Astrocyte (in vitro differentiated cells and primary cell): ENCODE measurements around the gene ZBTB2. TPM values are rescaled to one million over a fixed set of nuclear protein-coding genes. Genes with fewer than 3 reads are reported as not detected.

ENCODE experiments used
- DNase-seq: peaks from one replicate; pipeline ENCODE4 v3.0.0-alpha.2; 2010; ENCODE audit warnings: low read depth
- FAIRE-seq: peaks from 2 replicates; lab custom pipeline; 2011; peaks lifted over from hg19 to GRCh38; lab: Jason Lieb, UNC
- H2AFZ ChIP-seq: 2 replicates; pipeline ENCODE4 v1.6.0; 2012; ENCODE audit warnings: low read depth, low read length, inconsistent platforms
- H3K27ac ChIP-seq: 2 replicates; pipeline ENCODE4 v1.5.1; 2011; ENCODE audit warnings: low read depth, low read length, inconsistent platforms
- H3K27me3 ChIP-seq: 2 replicates; pipeline ENCODE4 v1.6.0; 2011; ENCODE audit warnings: low read length, inconsistent platforms; ENCODE audit not compliant: insufficient read depth
- H3K36me3 ChIP-seq: 2 replicates; pipeline ENCODE4 v1.5.1; 2011; ENCODE audit warnings: low read length, inconsistent platforms; ENCODE audit not compliant: insufficient read depth
- H3K4me1 ChIP-seq: 2 replicates; pipeline ENCODE4 v1.5.1; 2011; ENCODE audit warnings: low read length, inconsistent platforms; ENCODE audit not compliant: insufficient read depth
- H3K4me2 ChIP-seq: 2 replicates; pipeline ENCODE4 v1.6.0; 2012; ENCODE audit warnings: low read length, inconsistent platforms
- H3K4me3 ChIP-seq: 2 replicates; pipeline ENCODE4 v1.5.1; 2011; ENCODE audit warnings: low read depth, mild to moderate bottlenecking, low read length, inconsistent platforms; ENCODE audit not compliant: insufficient read depth
- H3K79me2 ChIP-seq: 2 replicates; pipeline ENCODE4 v1.6.0; 2012; ENCODE audit warnings: mild to moderate bottlenecking, low read length, inconsistent platforms; ENCODE audit not compliant: insufficient read depth
- H3K9ac ChIP-seq: 2 replicates; pipeline ENCODE4 v1.6.0; 2012; ENCODE audit warnings: mild to moderate bottlenecking, low read length, inconsistent platforms
- H3K9me3 ChIP-seq: 2 replicates; pipeline ENCODE4 v1.5.1; 2012; ENCODE audit warnings: low read depth, mild to moderate bottlenecking, low read length, inconsistent platforms; ENCODE audit not compliant: insufficient read depth
- H4K20me1 ChIP-seq: 2 replicates; pipeline ENCODE4 v1.6.0; 2012; ENCODE audit warnings: low read length, inconsistent platforms; ENCODE audit not compliant: insufficient read depth
- H3K27ac Mint-ChIP-seq: one replicate; pipeline ENCODE4 v1.8.0; 2021; ENCODE audit warnings: mild to moderate bottlenecking, mixed read lengths; ENCODE audit not compliant: unreplicated experiment
- H3K27me3 Mint-ChIP-seq: one replicate; pipeline ENCODE4 v1.8.0; 2021; ENCODE audit warnings: low read depth, mixed read lengths; ENCODE audit not compliant: unreplicated experiment
- H3K36me3 Mint-ChIP-seq: one replicate; pipeline ENCODE4 v1.8.0; 2021; ENCODE audit warnings: low read depth, mixed read lengths; ENCODE audit not compliant: unreplicated experiment
- H3K4me1 Mint-ChIP-seq: one replicate; pipeline ENCODE4 v1.8.0; 2021; ENCODE audit warnings: low read depth, mixed read lengths; ENCODE audit not compliant: unreplicated experiment
- H3K4me3 Mint-ChIP-seq: one replicate; pipeline ENCODE4 v1.8.0; 2021; ENCODE audit warnings: mild to moderate bottlenecking, moderate library complexity, mixed read lengths; ENCODE audit not compliant: unreplicated experiment
- H3K9me3 Mint-ChIP-seq: one replicate; pipeline ENCODE4 v1.8.0; 2021; ENCODE audit warnings: mild to moderate bottlenecking, mixed read lengths; ENCODE audit not compliant: unreplicated experiment
- CTCF ChIP-seq: IDR thresholded peaks from 2 replicates; pipeline ENCODE4 v1.5.1; 2011; ENCODE audit warnings: low read depth, mild to moderate bottlenecking, inconsistent platforms, low read length, moderate library complexity; ENCODE audit not compliant: insufficient read depth
- EZH2 ChIP-seq: IDR thresholded peaks from 2 replicates; pipeline ENCODE4 v1.6.1; 2012; ENCODE audit warnings: mild to moderate bottlenecking, low read length, inconsistent platforms; ENCODE audit not compliant: insufficient read depth
- total RNA-seq: library from RNA; stranded (reverse); gene quantifications from 2 replicates; pipeline ENCODE4 v1.2.1, GENCODE V29; 2021

The ZBTB2 gene
- total RNA-seq, 1 donor from 2014 or later = 20.8 TPM

GRCh38 chr6:151325075-151326050 lies 66.0 kb downstream of the ZBTB2 start:
- Mint-ChIP-seq H3K9me3 (no peaks in the 10 kb centered on the region), H3K4me1 (peaks cover 12% of the 10 kb centered on the region), H3K36me3 (peaks cover 5% of the 10 kb centered on the region), H3K27me3 (no peaks in the 10 kb centered on the region), H3K4me3 (peak overlapping the region; percentile 78), H3K27ac (peak overlapping the region; percentile 58)
- Histone ChIP-seq H3K36me3 (no peaks in the 10 kb centered on the region), H3K27me3 (no peaks in the 10 kb centered on the region), H3K9ac (peak overlapping the region; percentile 91), H3K4me2 (peak overlapping the region; percentile 94), H3K4me3 (peak overlapping the region; percentile 83), H3K4me1 (peaks cover 27% of the 10 kb centered on the region), H3K79me2 (peaks cover 93% of the 10 kb centered on the region), H2AFZ (peak overlapping the region; percentile 8), H4K20me1 (peaks cover 9% of the 10 kb centered on the region), H3K27ac (peak overlapping the region; percentile 77), H3K9me3 (no peaks in the 10 kb centered on the region)
- FAIRE-seq = no peak
- DNase-seq = peak; percentile 55
- no peak for TF ChIP-seq EZH2
- no peak for TF ChIP-seq CTCF

- Histone ChIP-seq H3K4me3 (no peak overlapping the region), H3K9ac (peak overlapping the region; percentile 91), H3K79me2 (peaks cover 93% of the 10 kb centered on the region), H4K20me1 (peaks cover under 1% of the 10 kb centered on the region), H3K4me1 (peaks cover 21% of the 10 kb centered on the region), H3K36me3 (no peaks in the 10 kb centered on the region), H3K27me3 (no peaks in the 10 kb centered on the region), H2AFZ (no peak overlapping the region), H3K9me3 (no peaks in the 10 kb centered on the region), H3K27ac (peak overlapping the region; percentile 77), H3K4me2 (peak overlapping the region; percentile 94)
- H3K4me1 Mint-ChIP-seq = peaks cover 12% of the 10 kb centered on the region
- no peaks in the 10 kb centered on the region for H3K9me3 Mint-ChIP-seq
- DNase-seq = no peak
- H3K27ac Mint-ChIP-seq = peak overlapping the region; percentile 85
- peak overlapping the region; percentile 58 for H3K4me3 Mint-ChIP-seq
- no peaks in the 10 kb centered on the region for H3K27me3 Mint-ChIP-seq
- FAIRE-seq = no peak
- TF ChIP-seq CTCF (no peak), EZH2 (no peak)
- peaks cover 6% of the 10 kb centered on the region for H3K36me3 Mint-ChIP-seq
Measured at GRCh38 chr6:151324488-151324825, 66.9 kb downstream of the ZBTB2 start.
